HG03442 (cell line): ENCODE results near the gene RGR.
A peak's percentile ranks its signal among the peaks of the same experiment; 100 is the strongest.

Source experiments
- ATAC-seq: cut with Tn5 transposase; IDR thresholded peaks from one replicate; pipeline ENCODE4 v1.9.1; 2021; ENCODE audit warnings: mild to moderate bottlenecking, moderate library complexity; ENCODE audit not compliant: unreplicated experiment

The RGR gene

GRCh38 chr10:84244651-84245270, at the start of gene RGR:
Gene RGR, plus strand, starts transcription at chr10:84245053. Its CDS starts 38 bp downstream, at chr10:84245091.
- no peak for ATAC-seq

GRCh38 chr10:84196083-84196482, 48.8 kb upstream of the RGR start:
- ATAC-seq, result no peak

- no peak for ATAC-seq
Measured at GRCh38 chr10:84196941-84197340, 47.9 kb upstream of the RGR start.

- no peak for ATAC-seq
Measured at GRCh38 chr10:84197643-84198042, 47.2 kb upstream of the RGR start.

- ATAC-seq, result no peak
Measured at GRCh38 chr10:84198206-84198915, 46.5 kb upstream of the RGR start.

- no peak for ATAC-seq
Measured at GRCh38 chr10:84200537-84201243, 44.2 kb upstream of the RGR start.

GRCh38 chr10:84201244-84201606, 43.6 kb upstream of the RGR start:
- no peak for ATAC-seq

- no peak for ATAC-seq
Measured at GRCh38 chr10:84201682-84202081, 43.2 kb upstream of the RGR start.

GRCh38 chr10:84202349-84202748, 42.5 kb upstream of the RGR start:
- ATAC-seq, result no peak

GRCh38 chr10:84204122-84204521, 40.7 kb upstream of the RGR start:
- ATAC-seq, result peak; percentile 59

- no peak for ATAC-seq
Measured at GRCh38 chr10:84204610-84205009, 40.2 kb upstream of the RGR start.

- peak; percentile 88 for ATAC-seq
Measured at GRCh38 chr10:84205049-84205852, 39.6 kb upstream of the RGR start.

- no peak for ATAC-seq
Measured at GRCh38 chr10:84205853-84206525, 38.9 kb upstream of the RGR start.

GRCh38 chr10:84208023-84208422, 36.8 kb upstream of the RGR start:
- ATAC-seq, result no peak

- no peak for ATAC-seq
Measured at GRCh38 chr10:84211566-84211965, 33.3 kb upstream of the RGR start.

GRCh38 chr10:84212014-84212413, 32.8 kb upstream of the RGR start:
- no peak for ATAC-seq

- ATAC-seq, result no peak
Measured at GRCh38 chr10:84213076-84213475, 31.8 kb upstream of the RGR start.

GRCh38 chr10:84214046-84214572, 30.7 kb upstream of the RGR start:
- ATAC-seq, result peak; percentile 15

GRCh38 chr10:84214612-84215235, 30.1 kb upstream of the RGR start:
- ATAC-seq, result peak; percentile 93

- ATAC-seq, result no peak
Measured at GRCh38 chr10:84216834-84217233, 28.0 kb upstream of the RGR start.
